HG03354 (cell line): ENCODE measurements around the gene DISC1.
A peak's percentile ranks its signal among the peaks of the same experiment; 100 is the strongest.

ENCODE experiments used
- ATAC-seq: cut with Tn5 transposase; IDR thresholded peaks from one replicate; pipeline ENCODE4 v1.9.1; 2021; ENCODE audit warnings: mild to moderate bottlenecking; ENCODE audit not compliant: unreplicated experiment, poor library complexity, severe bottlenecking

DISC1 gene

GRCh38 chr1:231829332-231829731 lies 202.7 kb downstream of the DISC1 start:
- no peak for ATAC-seq

- ATAC-seq = no peak
These were observed 209.8 kb downstream of the DISC1 start for GRCh38 chr1:231836227-231836893.

- ATAC-seq = no peak
These were observed 211.9 kb downstream of the DISC1 start for GRCh38 chr1:231838521-231838920.

GRCh38 chr1:231839999-231840398 lies 213.4 kb downstream of the DISC1 start:
- ATAC-seq = no peak

- ATAC-seq = peak; percentile 62
These were observed 215.2 kb downstream of the DISC1 start for GRCh38 chr1:231841616-231842344.

GRCh38 chr1:231842441-231842840 lies 215.9 kb downstream of the DISC1 start:
- no peak for ATAC-seq

GRCh38 chr1:231844986-231845502 lies 218.5 kb downstream of the DISC1 start:
- peak; percentile 75 for ATAC-seq

GRCh38 chr1:231847612-231848397 lies 221.2 kb downstream of the DISC1 start:
- no peak for ATAC-seq

- ATAC-seq = no peak
These were observed 223.4 kb downstream of the DISC1 start for GRCh38 chr1:231849981-231850380.

GRCh38 chr1:231850786-231851185 lies 224.2 kb downstream of the DISC1 start:
- ATAC-seq = no peak

GRCh38 chr1:231853588-231854207 lies 227.1 kb downstream of the DISC1 start:
- ATAC-seq = no peak

- ATAC-seq = no peak
These were observed 228.8 kb downstream of the DISC1 start for GRCh38 chr1:231855361-231855760.

GRCh38 chr1:231855926-231856325 lies 229.3 kb downstream of the DISC1 start:
- no peak for ATAC-seq

- no peak for ATAC-seq
These were observed 229.8 kb downstream of the DISC1 start for GRCh38 chr1:231856426-231856825.

- ATAC-seq = no peak
These were observed 230.3 kb downstream of the DISC1 start for GRCh38 chr1:231856894-231857293.

- ATAC-seq = no peak
These were observed 231.1 kb downstream of the DISC1 start for GRCh38 chr1:231857609-231858135.

- ATAC-seq = no peak
These were observed 233.9 kb downstream of the DISC1 start for GRCh38 chr1:231860221-231861088.

- no peak for ATAC-seq
These were observed 235.2 kb downstream of the DISC1 start for GRCh38 chr1:231861541-231862481.
